Hepatocyte (in vitro differentiated cells): ENCODE data around the gene BGN.

Experiments used
- EZH2 ChIP-seq: fragments of 200-600 bp; sonication (generic); IDR thresholded peaks from 2 replicates; pipeline ENCODE4 v1.6.1; 2016; ENCODE audit warnings: antibody characterized with exemption, mild to moderate bottlenecking, borderline replicate concordance
- EZH2phosphoT487 ChIP-seq: fragments of 200-600 bp; sonication (generic); IDR thresholded peaks from one replicate; pipeline ENCODE4 v1.6.1; 2018; ENCODE audit warnings: antibody characterized with exemption, mild to moderate bottlenecking, low read depth, moderate library complexity; ENCODE audit not compliant: unreplicated experiment, severe bottlenecking
- TF ChIP-seq, protein P1 (sequence below): fragments of 200-600 bp; sonication (generic); IDR thresholded peaks from 2 replicates; pipeline ENCODE4 v1.5.1; 2016; ENCODE audit warnings: antibody characterized with exemption, mild to moderate bottlenecking; ENCODE audit not compliant: poor library complexity

GRCh38 chrX:153464116-153464515, 30.7 kb upstream of the BGN start:
- TF ChIP-seq EZH2 (no peak), EZH2phosphoT487 (no peak)
- TF ChIP-seq, protein P1, sequence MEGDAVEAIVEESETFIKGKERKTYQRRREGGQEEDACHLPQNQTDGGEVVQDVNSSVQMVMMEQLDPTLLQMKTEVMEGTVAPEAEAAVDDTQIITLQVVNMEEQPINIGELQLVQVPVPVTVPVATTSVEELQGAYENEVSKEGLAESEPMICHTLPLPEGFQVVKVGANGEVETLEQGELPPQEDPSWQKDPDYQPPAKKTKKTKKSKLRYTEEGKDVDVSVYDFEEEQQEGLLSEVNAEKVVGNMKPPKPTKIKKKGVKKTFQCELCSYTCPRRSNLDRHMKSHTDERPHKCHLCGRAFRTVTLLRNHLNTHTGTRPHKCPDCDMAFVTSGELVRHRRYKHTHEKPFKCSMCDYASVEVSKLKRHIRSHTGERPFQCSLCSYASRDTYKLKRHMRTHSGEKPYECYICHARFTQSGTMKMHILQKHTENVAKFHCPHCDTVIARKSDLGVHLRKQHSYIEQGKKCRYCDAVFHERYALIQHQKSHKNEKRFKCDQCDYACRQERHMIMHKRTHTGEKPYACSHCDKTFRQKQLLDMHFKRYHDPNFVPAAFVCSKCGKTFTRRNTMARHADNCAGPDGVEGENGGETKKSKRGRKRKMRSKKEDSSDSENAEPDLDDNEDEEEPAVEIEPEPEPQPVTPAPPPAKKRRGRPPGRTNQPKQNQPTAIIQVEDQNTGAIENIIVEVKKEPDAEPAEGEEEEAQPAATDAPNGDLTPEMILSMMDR, result no peak
